GM18868 (cell line): ENCODE measurements around the gene RALGDS.

ENCODE experiments used
- ATAC-seq: cut with Tn5 transposase; IDR thresholded peaks from one replicate; pipeline ENCODE4 v1.9.1; 2021; ENCODE audit warnings: mild to moderate bottlenecking, moderate library complexity; ENCODE audit not compliant: unreplicated experiment

RALGDS gene

GRCh38 chr9:133120501-133121197, 391 bp downstream of the RALGDS start:
- ATAC-seq = no peak

GRCh38 chr9:133119846-133120500, 1.1 kb downstream of the RALGDS start:
- ATAC-seq = no peak

- ATAC-seq = no peak
Observed at GRCh38 chr9:133119103-133119845, 1.8 kb downstream of the RALGDS start.

GRCh38 chr9:133118568-133118967, 2.5 kb downstream of the RALGDS start:
- no peak for ATAC-seq

- ATAC-seq = no peak
Observed at GRCh38 chr9:133118179-133118520, 2.9 kb downstream of the RALGDS start.

GRCh38 chr9:133117271-133118178, 3.5 kb downstream of the RALGDS start:
- ATAC-seq = no peak

GRCh38 chr9:133116346-133117231, 4.5 kb downstream of the RALGDS start:
- ATAC-seq = no peak

- ATAC-seq = peak; percentile 75
Observed at GRCh38 chr9:133115604-133116345, 5.3 kb downstream of the RALGDS start.

GRCh38 chr9:133114886-133115603, 6.0 kb downstream of the RALGDS start:
- ATAC-seq = peak; percentile 12

GRCh38 chr9:133113949-133114885, 6.8 kb downstream of the RALGDS start:
- peak; percentile 26 for ATAC-seq

- no peak for ATAC-seq
Observed at GRCh38 chr9:133113163-133113948, 7.7 kb downstream of the RALGDS start.

GRCh38 chr9:133112663-133113026, 8.4 kb downstream of the RALGDS start:
- ATAC-seq = no peak

- no peak for ATAC-seq
Observed at GRCh38 chr9:133111808-133112662, 9.0 kb downstream of the RALGDS start.

- no peak for ATAC-seq
Observed at GRCh38 chr9:133109931-133110650, 10.9 kb downstream of the RALGDS start.
